Mammary epithelial cell (primary cell): Measurements from ENCODE around the gene ALDH5A1.

Experiments used
- EZH2 ChIP-seq: IDR thresholded peaks from 2 replicates; pipeline ENCODE4 v1.6.1; 2012; ENCODE audit warnings: low read length, inconsistent platforms, borderline replicate concordance
- TF ChIP-seq, protein P1 (sequence below), 2 donors: IDR thresholded peaks in 1 of 2; conservative IDR thresholded peaks in 1 of 2; 2 replicates each; pipeline ENCODE4 v1.5.1; 2011 to 2012; ENCODE audit warnings: inconsistent platforms in 2 of 2, low read length in 2 of 2, mild to moderate bottlenecking in 2 of 2, control low read depth in 1 of 2, low read depth in 1 of 2; ENCODE audit not compliant: insufficient read depth in 1 of 2; ENCODE audit errors: extremely low read depth in 1 of 2

DNA sequence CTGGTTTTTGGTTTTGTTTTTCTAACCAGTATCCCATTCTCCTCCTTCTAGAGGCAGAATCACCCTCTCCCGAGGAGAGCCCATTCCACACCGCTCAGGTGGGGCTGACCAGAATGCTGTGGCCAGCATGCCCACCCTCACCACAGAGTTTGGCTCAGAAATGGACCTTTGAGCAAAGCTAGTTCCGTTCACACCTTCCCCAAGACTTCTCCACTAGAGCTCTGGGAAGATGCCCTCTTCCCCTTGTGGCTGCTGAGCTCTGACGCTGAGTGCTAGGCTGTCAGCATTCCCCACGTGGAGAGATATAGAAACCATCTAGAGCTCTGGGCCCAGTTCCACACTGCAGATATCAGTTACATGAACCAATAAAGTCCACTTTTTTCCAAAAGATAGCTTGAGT, 13.3 kb upstream of the ALDH5A1 start:
- TF ChIP-seq, protein P1, sequence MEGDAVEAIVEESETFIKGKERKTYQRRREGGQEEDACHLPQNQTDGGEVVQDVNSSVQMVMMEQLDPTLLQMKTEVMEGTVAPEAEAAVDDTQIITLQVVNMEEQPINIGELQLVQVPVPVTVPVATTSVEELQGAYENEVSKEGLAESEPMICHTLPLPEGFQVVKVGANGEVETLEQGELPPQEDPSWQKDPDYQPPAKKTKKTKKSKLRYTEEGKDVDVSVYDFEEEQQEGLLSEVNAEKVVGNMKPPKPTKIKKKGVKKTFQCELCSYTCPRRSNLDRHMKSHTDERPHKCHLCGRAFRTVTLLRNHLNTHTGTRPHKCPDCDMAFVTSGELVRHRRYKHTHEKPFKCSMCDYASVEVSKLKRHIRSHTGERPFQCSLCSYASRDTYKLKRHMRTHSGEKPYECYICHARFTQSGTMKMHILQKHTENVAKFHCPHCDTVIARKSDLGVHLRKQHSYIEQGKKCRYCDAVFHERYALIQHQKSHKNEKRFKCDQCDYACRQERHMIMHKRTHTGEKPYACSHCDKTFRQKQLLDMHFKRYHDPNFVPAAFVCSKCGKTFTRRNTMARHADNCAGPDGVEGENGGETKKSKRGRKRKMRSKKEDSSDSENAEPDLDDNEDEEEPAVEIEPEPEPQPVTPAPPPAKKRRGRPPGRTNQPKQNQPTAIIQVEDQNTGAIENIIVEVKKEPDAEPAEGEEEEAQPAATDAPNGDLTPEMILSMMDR (conservative IDR thresholded peaks at IDR 0.05 in 1 of 2, IDR thresholded peaks at IDR 0.05 in 1 of 2; ENCODE audit: extremely low read depth in 1 of 2, insufficient read depth in 1 of 2, low read depth in 1 of 2, low read length in 2 of 2), result no peak
- no peak for TF ChIP-seq EZH2
